ENCODE data around the gene TLR1. TPM values are rescaled to one million over a fixed set of nuclear protein-coding genes. Genes with fewer than 3 reads are reported as not detected.
"Not testable (repeated sequence)": the region's sequence is repeated elsewhere in the genome, so short reads cannot be mapped to it uniquely, and the experiment has no call there.

TLR1 gene
- polyA plus RNA-seq, 1 donor: 4.3 TPM

DNA sequence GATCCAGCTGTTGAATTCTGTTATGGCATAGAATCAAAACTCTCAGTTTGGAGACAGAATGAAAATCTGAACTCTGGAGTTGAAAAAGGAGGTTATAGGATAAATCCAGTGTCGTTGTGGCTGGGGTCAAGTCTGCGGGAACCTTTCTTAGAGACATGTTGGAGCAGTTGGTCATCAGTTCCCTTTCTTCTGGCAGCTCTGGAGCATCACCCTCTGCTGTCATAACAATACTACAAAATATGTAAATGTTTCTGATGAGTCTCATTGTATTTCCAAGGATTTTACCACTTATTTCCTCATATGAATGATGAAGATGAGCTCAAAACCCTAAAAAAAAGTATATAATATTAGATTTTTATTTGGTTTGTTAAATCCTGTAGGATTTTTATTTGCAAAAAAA, 29.3 kb downstream of the TLR1 start:
- no peak for DNase-seq

DNA sequence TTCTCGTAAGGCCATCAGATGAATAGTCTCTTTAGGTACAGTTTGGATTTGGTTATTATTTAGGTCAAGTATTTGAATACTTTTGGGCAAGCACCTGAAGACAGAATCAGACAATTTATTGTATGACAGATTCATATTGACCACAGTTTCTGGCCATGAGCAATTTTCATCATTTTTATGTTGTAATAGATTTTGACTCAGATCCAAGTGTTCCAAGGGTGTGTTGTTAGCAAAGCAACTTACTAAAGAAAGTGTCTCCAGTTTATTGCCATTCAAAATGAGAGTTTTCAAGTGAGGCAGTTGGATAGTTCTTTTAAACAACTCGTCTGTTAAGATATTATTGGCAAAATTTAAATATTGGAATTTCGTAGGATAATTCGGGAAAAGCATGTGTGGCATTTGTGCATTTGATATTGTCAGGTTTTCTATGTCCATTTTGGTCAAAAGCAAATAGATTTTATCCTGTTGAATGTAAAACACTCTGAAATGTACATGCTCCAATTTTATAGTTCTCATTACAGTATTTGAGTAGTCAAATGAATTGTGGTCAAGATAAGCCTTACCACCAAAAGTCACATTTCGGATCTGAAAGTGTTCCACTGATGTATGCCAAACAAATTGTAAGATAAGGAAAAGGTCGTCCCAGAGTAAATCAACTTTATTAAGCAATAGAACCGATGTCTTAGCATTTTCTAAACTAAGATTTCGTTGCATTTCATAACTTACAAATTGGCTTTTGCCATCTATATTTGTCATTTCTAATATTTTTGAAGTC, 30.2 kb downstream of the TLR1 start:
- no peak for DNase-seq

DNA sequence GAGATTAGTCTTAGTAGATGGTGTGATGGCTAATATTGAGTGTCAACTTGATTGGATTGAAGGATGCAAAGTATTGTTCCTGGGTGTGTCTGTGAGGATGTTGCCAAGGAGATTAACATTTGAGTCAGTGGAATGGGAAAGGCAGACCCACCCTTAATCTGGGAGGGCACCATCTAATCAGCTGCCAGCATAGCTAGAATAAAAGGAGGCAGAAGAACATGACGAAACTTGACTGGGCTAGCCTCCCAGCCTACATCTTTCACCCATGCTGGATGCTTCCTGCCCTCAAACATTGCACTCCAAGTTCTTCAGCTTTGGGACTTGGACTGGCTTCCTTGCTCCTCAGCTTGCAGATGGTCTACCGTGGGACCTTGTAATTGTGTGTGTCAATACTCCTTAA, 34.3 kb downstream of the TLR1 start:
- not testable (repeated sequence) for DNase-seq

DNA sequence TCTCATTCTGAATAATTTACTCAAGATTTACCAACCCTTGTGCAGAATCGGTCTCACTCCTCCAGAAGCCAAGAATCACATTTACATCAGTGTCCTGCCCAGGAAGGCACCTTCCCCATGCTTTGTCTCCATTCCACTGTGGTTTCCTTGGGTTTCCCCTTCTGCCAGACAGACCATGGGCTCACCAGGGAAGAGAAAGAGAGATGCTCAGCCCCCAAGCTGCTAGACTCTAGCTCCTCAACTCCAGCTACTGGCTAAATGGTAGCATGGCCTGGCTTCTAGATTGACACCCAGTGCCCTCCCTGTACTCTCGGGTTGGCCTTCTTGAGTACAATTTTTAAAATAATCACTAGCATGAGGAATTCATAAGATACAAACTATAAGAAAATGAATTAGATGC, 34.7 kb downstream of the TLR1 start:
- no peak for DNase-seq

DNA sequence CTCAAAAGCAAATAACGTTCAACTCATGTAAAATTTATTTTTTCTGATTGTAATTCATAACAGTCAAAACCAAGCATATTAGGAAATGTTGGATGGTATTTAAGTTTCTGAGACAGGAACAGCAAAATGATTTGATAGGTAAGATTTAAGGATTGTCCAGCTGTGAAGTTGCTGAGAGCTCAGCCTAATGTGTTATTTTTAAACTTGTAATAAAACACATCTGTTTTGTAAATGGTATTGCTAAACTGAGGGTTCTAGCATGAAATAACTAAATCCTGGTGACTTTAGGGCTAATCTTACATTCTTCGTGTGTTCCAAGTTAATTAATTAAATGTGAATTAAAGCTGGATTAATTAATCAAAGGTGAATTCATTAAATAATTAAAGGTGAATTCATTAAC, 35.1 kb downstream of the TLR1 start:
- DNase-seq: no peak

DNA sequence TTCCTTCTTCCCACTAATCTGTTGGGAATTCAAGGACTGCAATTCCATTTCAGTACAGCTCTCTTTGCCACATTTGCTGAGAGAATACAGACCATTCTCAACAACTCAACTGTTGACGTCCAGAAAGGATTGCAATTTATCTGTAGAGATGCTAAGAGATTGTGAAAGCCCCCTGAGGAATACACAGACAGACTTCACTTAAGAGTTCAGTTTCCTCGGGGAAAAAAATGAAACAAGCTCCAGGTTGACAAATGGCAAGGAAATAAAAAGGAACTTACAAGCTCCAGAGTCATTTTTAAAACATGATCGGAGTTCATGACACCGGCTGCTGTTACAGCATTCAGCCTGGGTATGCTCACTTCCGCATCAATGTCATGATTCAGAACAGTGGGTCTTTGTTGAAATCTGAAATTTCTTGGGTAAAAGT, 35.6 kb downstream of the TLR1 start:
- no peak for DNase-seq

DNA sequence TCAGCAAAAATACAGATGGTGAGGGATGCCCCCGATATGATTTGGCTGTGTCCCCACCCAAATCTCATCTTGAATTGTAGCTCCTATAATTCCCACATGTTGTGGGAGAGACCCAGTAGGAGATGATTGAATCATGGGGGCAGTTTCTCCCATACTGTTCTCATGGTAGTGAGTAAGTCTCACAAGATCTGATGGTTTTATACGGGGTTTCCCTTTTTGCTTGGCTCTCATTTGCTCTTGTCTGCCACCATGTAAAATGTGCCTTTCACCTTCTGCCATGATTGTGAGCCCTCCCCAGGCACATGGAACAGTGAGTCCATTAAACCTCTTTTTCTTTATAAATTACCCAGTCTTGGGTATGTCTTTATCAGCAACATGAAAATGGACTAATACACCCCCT, 37.7 kb downstream of the TLR1 start:
- not testable (repeated sequence) for DNase-seq

DNA sequence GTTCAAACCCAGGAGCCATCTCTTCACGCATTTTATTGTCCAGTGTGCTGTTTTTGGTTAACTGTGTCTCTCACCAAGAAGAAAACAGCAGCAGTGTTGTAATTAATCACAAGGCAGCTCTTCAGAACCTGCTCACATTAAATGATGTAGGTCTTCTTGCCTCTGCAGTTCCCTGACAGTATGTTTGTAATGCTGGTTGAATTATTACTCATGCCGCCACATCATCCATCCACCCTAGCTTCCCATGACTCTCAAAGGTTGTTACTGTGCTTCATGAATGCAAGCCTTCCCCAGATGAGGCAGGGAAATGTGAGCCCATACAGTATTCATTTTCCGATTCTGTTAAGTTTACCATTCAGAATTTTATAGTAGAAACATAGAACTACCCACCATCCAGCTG, 39.2 kb downstream of the TLR1 start:
- DNase-seq: no peak

DNA sequence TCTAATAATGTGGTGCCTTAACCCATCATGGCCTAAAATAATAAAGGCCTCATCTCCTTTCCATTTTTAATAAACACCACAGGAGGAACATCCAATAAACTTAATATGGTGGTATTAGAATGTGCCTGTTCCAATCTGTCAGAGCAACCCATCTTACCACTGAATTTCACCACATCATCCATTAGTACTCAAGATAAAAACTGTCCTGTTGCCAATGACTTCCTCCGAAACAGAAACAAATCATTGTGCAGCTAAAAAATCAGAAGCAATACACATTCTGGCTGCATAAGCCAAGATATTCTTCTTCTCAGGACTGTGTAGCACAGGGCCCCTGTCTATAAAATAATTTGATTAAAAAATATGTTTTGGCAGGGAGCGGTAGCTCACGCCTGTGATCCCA, 40.3 kb downstream of the TLR1 start:
- DNase-seq: no peak

DNA sequence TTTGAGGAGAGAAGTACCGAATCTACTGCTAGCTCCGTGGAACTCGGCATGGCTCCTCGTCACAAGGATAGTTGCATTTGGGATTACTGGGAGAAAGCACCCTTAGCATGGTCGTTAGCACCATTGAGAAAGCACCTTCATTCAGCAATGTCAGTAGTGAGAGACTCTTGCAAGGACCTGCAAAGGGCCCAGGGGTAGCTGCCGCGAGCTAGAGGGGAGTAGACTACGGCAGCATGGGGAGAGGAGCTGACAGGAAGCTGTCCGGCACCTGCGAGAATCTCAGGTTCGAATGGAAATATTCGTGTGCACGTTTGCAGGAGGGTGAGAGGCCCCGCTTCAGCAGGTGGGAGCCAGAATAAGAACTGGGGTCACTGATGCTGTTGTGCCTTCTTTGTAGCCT, 42.0 kb downstream of the TLR1 start:
- DNase-seq: no peak

DNA sequence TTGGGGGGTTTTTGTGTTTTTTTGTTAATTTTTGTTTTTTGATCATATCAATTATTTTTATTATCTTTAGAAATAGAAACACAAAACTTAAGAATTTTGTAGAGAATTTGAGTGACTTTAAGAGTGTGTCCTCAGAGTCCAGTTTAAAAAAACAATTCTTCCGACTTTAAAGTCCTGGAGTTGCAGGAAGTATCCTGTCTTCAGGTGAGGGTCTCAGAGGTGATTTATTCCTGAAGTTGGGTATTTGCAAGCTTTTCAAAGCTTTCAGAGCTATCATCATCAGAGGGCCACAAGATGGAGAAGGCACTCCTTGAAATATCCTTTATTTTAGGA, 44.8 kb downstream of the TLR1 start:
- DNase-seq: no peak

DNA sequence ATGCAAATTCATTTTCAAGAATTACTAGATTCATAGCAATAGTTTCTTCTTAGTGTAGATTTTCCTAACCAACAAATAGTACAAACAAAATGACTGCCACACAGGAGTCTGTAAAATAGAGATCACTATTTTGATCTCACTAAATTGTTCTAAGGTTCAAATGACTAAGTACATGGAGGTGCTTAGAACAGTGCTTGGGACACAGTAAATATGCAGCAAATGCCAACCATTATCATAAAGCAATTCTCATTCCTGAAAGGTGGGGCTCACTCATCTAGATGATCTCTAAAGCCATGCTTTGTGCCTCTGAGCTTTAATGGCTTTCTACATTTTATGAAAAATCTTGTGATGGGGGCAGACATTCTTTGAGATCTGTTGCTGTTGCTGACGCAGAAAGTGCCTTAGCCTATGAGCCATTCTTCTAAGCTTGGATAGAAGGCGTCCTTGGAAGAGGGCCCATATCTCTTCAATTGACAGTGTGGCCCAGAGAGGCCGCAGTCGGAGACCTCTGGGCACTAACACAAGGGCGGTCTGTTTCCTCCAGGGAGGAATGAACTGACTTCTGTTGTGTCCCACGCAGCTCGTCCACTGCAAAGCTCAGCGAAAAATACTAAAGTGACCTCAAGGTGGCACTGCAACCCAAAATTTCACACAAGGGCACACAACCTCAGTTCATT, 45.3 kb downstream of the TLR1 start:
- peak; percentile 35 for DNase-seq

DNA sequence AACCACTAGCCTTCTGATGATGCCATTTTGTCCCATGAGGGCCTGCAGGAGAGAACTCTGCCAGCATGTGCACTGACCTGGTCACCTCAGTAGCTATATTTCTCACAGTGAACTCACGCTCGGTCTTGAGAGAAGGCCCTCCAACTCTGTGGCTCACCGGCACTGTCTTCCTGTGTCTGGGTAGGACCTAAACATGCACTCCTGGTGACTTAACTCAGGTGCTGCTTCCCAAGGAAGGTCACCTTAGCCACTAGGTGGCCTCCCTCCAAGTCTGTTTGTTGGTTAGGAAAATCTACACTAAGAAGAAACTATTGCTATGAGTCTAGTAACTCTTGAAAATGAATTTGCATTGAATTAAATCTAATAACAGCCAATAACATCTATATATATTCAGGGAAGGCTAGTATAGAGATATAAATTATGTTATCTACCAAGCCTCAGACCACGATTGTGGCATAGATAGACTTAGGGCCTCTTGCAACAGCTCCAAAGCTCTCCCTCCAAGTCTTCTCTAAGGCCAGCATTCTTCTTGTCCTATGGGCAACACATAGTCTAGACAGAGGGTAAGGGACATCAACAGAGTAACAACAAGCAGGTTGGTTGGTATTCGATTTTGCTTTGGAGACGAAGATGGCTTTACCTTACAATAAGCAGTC, 46.5 kb downstream of the TLR1 start:
- DNase-seq: no peak

DNA sequence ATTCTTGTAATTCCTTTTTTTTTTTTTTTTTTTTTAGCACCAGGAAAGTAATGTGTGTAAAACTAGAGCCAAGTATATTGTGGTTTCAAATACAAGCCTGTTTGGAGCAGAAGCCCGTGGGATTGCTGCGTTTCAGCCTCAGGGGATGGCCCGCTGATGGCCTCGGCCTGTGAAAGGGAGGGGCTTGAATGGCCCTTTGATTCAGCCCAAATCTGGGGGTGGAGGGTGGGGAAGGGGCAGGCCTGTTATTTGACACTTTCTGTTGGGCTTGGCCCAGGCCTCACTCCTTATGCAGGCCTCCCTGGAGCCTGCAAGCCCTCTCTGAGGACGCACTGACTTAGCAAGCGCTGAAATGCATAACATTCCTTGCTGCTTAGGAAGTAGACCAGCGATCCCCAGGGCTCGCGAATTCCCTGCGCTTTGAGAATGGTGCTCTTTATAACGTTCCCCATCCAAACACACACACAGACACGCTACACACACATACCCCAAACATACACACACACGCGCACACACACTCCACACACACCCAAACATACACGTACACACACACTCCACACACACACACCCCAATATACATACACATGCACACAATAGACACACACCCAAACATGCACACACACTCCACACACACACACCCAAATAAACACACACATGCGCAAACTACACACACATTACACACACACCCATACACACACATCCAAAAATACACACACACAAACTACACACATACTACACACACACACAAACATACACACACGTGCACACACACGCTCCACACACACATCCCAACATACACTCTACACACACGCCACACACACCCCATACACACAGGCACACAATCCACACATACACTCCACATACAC, 51.4 kb downstream of the TLR1 start:
- DNase-seq: peak; percentile 93

DNA sequence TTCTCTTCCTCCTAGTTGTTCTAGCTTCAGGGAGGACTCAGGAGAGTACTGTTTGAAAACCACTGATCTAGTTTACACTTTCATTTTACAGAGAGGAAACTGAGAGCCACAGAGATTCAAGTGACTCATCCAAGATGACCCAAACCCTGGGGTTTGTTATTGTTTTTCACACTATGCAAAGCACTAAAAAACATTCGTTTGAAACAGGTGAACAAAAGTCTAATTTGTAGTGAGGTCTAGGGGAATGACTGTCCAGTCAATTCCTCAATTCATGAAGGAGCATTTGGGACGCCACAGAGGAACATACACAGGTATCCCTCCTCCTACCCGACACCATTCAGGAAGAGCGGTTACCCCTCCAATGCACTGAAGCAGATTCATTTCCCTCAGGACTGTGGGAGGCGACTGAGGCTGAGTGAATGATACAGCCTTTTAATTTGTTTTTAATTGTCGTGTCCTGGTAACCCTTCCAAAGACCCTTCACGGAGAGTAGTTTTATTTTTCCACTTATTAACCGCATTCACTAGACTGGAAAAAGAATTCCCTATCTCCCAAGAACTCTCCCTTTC, 52.1 kb downstream of the TLR1 start:
- DNase-seq: peak; percentile 75

DNA sequence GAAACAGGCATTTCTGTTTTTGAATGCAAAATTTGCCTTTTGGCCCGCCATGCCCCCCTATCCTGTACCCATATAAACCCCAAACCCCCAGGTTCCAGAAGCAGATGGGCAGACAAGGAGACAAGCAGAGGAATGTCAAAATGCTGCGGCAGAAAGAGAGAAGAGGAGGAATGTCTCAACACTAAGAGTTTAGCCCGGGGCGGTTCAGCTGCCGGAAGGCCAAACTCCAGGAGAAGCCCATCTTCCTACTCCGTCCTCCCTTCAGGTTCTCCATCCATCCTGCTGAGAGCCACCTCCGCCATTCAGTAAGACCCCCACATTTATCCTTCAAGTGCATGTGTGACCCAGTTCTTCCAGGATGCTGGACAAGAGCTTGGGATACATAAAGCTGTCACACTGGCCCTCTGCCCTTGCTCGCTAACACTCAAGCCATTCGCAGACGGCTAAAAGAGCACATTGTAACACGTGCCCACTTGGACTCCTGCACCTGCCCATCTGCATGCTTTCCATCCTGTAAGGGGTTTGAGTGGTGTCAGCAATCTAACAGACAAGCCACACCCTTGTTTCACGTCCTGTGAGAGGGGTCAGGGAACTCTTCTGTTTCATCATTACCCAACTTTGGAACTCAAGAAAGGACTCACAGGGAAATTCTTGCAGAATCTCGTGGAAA, 53.1 kb downstream of the TLR1 start:
- no peak for DNase-seq

DNA sequence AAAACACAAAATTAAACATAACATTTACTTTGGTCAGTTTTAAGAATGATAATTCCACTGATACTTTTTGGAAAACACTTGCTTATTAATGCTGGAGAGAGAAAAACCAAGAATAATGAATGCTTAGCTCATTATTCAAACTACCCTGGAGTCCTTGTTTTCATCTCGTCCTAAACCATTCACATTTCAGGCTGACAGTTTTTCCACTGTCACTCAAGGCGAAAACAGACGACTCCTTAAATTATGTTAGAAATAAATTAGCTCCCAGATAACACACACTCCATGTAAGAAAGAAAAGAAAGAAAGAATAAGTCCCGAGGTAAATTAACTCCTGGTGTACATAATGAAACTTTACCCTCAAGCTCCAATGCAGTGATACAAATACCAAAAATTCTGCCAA, 55.3 kb downstream of the TLR1 start:
- DNase-seq: no peak

DNA sequence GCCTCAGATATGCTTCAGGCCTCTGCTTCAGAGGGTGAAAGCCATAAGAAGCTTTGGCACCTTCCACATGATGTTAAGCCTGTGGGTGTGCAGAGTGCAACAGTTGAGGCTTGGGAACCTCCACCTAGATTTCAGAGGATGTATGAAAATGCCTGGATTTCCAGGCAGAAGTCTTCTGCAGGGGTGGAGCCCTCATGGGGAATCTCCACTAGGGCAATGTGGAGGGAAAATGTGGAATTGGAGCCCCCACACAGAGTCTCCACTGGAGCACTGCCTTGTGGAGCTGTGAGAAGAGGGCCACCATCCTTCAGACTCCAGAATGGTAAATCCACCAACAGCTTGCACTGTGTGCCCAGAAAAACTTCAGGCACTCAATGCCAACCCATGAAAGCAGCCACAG, 57.0 kb downstream of the TLR1 start:
- no peak for DNase-seq

All from left kidney (tissue), 2 donors.